Activated CD4-positive, CD25-positive, alpha-beta regulatory T cell (primary cell): ENCODE results near the gene CAMSAP3.

ENCODE experiments used
- DNase-seq, 4 experiments: peaks; one replicate each; lab custom pipeline; 2025; lab: John Stamatoyannopoulos, UW

The CAMSAP3 gene

GRCh38 chr19:7612282-7613274, 16.9 kb downstream of the CAMSAP3 start:
- DNase-seq: no peak

GRCh38 chr19:7614859-7615741, 19.4 kb downstream of the CAMSAP3 start:
- no peak for DNase-seq

GRCh38 chr19:7617172-7617571, 21.5 kb downstream of the CAMSAP3 start:
- DNase-seq: no peak

- DNase-seq: no peak
These were observed 22.1 kb downstream of the CAMSAP3 start for GRCh38 chr19:7617735-7618134.

- DNase-seq: no peak
These were observed 22.7 kb downstream of the CAMSAP3 start for GRCh38 chr19:7618348-7618747.

- DNase-seq: no peak
These were observed 23.3 kb downstream of the CAMSAP3 start for GRCh38 chr19:7618771-7619510.

GRCh38 chr19:7619671-7620441, 24.2 kb downstream of the CAMSAP3 start:
- no peak for DNase-seq

GRCh38 chr19:7620442-7621412, 25.1 kb downstream of the CAMSAP3 start:
- DNase-seq: no peak

- no peak for DNase-seq
These were observed 27.4 kb downstream of the CAMSAP3 start for GRCh38 chr19:7622933-7623685.

- no peak for DNase-seq
These were observed 28.3 kb downstream of the CAMSAP3 start for GRCh38 chr19:7623725-7624603.

- DNase-seq: no peak
These were observed 29.1 kb downstream of the CAMSAP3 start for GRCh38 chr19:7624810-7625209.

GRCh38 chr19:7625763-7626372, 30.2 kb downstream of the CAMSAP3 start:
- no peak for DNase-seq

- DNase-seq: no peak
These were observed 31.5 kb downstream of the CAMSAP3 start for GRCh38 chr19:7627166-7627565.

- no peak for DNase-seq
These were observed 33.1 kb downstream of the CAMSAP3 start for GRCh38 chr19:7628589-7629311.

- peak; percentile 85 to 91 (median 87) for DNase-seq
These were observed 33.8 kb downstream of the CAMSAP3 start, which contains the start of the genes PET100 and XAB2 for GRCh38 chr19:7629347-7630054. TSS of gene PET100 (plus strand) at chr19:7629793. CDS start at chr19:7629834, 41 bp downstream. TSS of gene XAB2 (minus strand) at chr19:7629545. CDS start at chr19:7629527, 18 bp downstream.

- no peak for DNase-seq
These were observed 35.9 kb downstream of the CAMSAP3 start for GRCh38 chr19:7631577-7631976.
